ENCODE results near the gene PGBD5.

Gene PGBD5

DNA sequence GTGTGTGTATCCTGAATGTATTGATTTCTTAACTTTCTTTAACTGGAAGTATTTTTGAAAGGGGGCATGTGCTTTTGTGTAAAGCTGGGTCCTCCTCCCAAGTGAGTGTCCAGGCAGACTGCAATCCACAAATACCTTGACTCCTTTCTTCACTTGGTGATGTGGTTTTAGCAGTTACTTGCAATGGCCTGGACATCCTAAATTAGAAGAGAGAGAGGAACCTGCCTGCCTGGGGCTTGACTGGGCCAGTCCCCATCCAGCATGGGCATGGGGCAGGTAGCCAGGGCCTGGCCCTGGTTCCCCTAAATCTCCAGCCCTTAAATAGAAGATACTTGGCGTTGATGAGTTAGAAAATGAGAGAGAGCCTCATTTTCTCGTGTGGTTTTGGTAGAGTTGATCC is 159.7 kb downstream of the PGBD5 start:
- H3K4me3 ChIP-seq (ENCODE audit: low read length) = no peak overlapping the region
- TF ChIP-seq, protein P1, sequence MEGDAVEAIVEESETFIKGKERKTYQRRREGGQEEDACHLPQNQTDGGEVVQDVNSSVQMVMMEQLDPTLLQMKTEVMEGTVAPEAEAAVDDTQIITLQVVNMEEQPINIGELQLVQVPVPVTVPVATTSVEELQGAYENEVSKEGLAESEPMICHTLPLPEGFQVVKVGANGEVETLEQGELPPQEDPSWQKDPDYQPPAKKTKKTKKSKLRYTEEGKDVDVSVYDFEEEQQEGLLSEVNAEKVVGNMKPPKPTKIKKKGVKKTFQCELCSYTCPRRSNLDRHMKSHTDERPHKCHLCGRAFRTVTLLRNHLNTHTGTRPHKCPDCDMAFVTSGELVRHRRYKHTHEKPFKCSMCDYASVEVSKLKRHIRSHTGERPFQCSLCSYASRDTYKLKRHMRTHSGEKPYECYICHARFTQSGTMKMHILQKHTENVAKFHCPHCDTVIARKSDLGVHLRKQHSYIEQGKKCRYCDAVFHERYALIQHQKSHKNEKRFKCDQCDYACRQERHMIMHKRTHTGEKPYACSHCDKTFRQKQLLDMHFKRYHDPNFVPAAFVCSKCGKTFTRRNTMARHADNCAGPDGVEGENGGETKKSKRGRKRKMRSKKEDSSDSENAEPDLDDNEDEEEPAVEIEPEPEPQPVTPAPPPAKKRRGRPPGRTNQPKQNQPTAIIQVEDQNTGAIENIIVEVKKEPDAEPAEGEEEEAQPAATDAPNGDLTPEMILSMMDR (conservative IDR thresholded peaks at IDR 0.05; ENCODE audit: low read depth, low read length) = no peak
- DNase-seq (ENCODE audit: low read depth) = no peak

DNA sequence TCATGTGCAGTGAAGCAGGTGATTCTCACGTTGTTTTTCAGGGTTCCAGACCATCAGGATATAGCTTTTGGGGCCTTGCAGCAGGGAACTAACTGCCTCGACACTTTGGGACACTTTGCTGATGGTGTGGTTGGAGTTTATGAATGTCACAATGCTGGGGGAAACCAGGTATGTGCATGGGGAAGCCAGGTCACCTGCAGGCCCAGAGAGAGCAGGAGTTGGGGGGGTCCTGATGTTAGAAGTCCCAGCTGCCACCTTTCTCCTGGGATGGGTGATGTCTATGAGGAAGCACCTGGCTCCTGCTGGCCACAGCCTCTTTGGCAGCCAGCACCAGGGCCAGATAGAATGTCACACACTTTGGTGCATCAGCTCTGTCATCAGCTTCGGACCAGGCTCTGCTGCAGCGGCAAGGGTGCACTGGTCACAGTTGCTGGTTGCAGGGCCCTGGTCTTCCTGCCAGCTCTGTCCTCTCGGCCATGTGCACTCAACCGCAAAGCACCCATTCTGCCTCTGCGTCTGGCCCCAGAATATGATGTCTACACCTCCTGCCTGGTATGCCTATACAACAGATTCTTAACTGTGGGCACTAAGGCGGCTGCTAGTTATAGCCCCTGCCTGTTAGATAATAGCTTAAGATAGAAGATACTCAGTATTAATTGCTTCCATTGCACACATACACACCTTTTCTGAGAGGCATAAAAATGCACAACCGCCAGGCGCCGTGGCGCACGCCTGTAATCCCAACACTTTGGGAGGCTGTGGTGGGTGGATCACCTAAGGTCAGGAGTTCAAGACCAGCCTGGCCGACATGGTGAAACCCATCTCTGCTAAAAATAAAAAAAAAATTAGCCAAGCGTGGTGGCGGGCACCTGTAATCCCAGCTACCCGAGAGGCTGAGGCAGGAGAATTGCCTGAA is 160.7 kb downstream of the PGBD5 start:
- TF ChIP-seq, protein P1 (conservative IDR thresholded peaks at IDR 0.05; ENCODE audit: low read depth, low read length) = no peak
- H3K4me3 ChIP-seq (ENCODE audit: low read length) = no peak overlapping the region
- no peak for DNase-seq (ENCODE audit: low read depth)

Data from retinal pigment epithelial cell (primary cell).